ENCODE measurements around the gene RASSF3. TPM values are rescaled to one million over a fixed set of nuclear protein-coding genes. Genes with fewer than 3 reads are reported as not detected.

RASSF3 gene
- polyA plus RNA-seq, 1 donor from 2014 or later: 0.06 TPM

GRCh38 chr12:64678835-64679234, 68.5 kb downstream of the RASSF3 start:
- Histone ChIP-seq H3K9me3 (ENCODE audit: low read length) (no peaks in the 10 kb centered on the region), H3K27ac (ENCODE audit: low read length) (no peak overlapping the region), H3K9ac (ENCODE audit: low read length) (no peak overlapping the region), H3K79me2 (replicated peaks; ENCODE audit: insufficient read depth, low read length) (no peaks in the 10 kb centered on the region), H3K36me3 (ENCODE audit: insufficient read depth, low read length) (no peaks in the 10 kb centered on the region), H4K20me1 (ENCODE audit: insufficient read depth) (no peaks in the 10 kb centered on the region), H3F3A (ENCODE audit: insufficient read depth, low read length, poor library complexity, severe bottlenecking) (no peaks in the 10 kb centered on the region), H3K4me3 (ENCODE audit: low read length) (no peak overlapping the region), H3K27me3 (ENCODE audit: insufficient read depth, low read depth, low read length) (no peaks in the 10 kb centered on the region), H3K4me2 (ENCODE audit: low read length) (no peak overlapping the region), H3K9me2 (ENCODE audit: insufficient read depth, low read length) (no peaks in the 10 kb centered on the region), H2AFZ (ENCODE audit: low read depth, low read length) (no peak overlapping the region)
- no peak for TF ChIP-seq MXI1 (conservative IDR thresholded peaks at IDR 0.05; ENCODE audit: poor library complexity, severe bottlenecking)
- TF ChIP-seq SMC3 (conservative IDR thresholded peaks at IDR 0.05; ENCODE audit: poor library complexity): no peak
- no peak for TF ChIP-seq EP300 (conservative IDR thresholded peaks at IDR 0.05; ENCODE audit: poor library complexity, severe bottlenecking)
- no peak for TF ChIP-seq EZH2 (IDR thresholded peaks at IDR 0.05; ENCODE audit: borderline replicate concordance, insufficient read depth, low read length, poor library complexity, severe bottlenecking)
- TF ChIP-seq RAD21 (conservative IDR thresholded peaks at IDR 0.05): no peak
- TF ChIP-seq REST (IDR thresholded peaks at IDR 0.05; ENCODE audit: borderline replicate concordance): no peak
- no peak for TF ChIP-seq CTCF (IDR thresholded peaks at IDR 0.05; ENCODE audit: poor library complexity, severe bottlenecking)
- TF ChIP-seq TAF1 (IDR thresholded peaks at IDR 0.05; ENCODE audit: low read depth): no peak
- no peak for TF ChIP-seq POLR2AphosphoS5 (IDR thresholded peaks at IDR 0.05)

GRCh38 chr12:64679487-64680001, 69.2 kb downstream of the RASSF3 start:
- H3K9ac ChIP-seq (ENCODE audit: low read length): no peak overlapping the region
- H3K9me3 ChIP-seq (ENCODE audit: low read length): no peaks in the 10 kb centered on the region
- no peaks in the 10 kb centered on the region for H3K36me3 ChIP-seq (ENCODE audit: insufficient read depth, low read length)
- H2AFZ ChIP-seq (ENCODE audit: low read depth, low read length): no peak overlapping the region
- H4K20me1 ChIP-seq (ENCODE audit: insufficient read depth): no peaks in the 10 kb centered on the region
- no peaks in the 10 kb centered on the region for H3K9me2 ChIP-seq (ENCODE audit: insufficient read depth, low read length)
- no peak overlapping the region for H3K27ac ChIP-seq (ENCODE audit: low read length)
- H3F3A ChIP-seq (ENCODE audit: insufficient read depth, low read length, poor library complexity, severe bottlenecking): no peaks in the 10 kb centered on the region
- no peak for TF ChIP-seq TAF1 (IDR thresholded peaks at IDR 0.05; ENCODE audit: low read depth)
- no peak for TF ChIP-seq RAD21 (conservative IDR thresholded peaks at IDR 0.05)
- no peak for TF ChIP-seq MXI1 (conservative IDR thresholded peaks at IDR 0.05; ENCODE audit: poor library complexity, severe bottlenecking)
- no peak for TF ChIP-seq REST (IDR thresholded peaks at IDR 0.05; ENCODE audit: borderline replicate concordance)
- no peak for TF ChIP-seq SMC3 (conservative IDR thresholded peaks at IDR 0.05; ENCODE audit: poor library complexity)
- TF ChIP-seq EZH2 (IDR thresholded peaks at IDR 0.05; ENCODE audit: borderline replicate concordance, insufficient read depth, low read length, poor library complexity, severe bottlenecking): no peak
- no peak for TF ChIP-seq POLR2AphosphoS5 (IDR thresholded peaks at IDR 0.05)
- no peak for TF ChIP-seq EP300 (conservative IDR thresholded peaks at IDR 0.05; ENCODE audit: poor library complexity, severe bottlenecking)
- TF ChIP-seq CTCF (IDR thresholded peaks at IDR 0.05; ENCODE audit: poor library complexity, severe bottlenecking): no peak
- no peak overlapping the region for H3K4me2 ChIP-seq (ENCODE audit: low read length)
- no peak overlapping the region for H3K4me3 ChIP-seq (ENCODE audit: low read length)
- H3K27me3 ChIP-seq (ENCODE audit: insufficient read depth, low read depth, low read length): no peaks in the 10 kb centered on the region
- H3K79me2 ChIP-seq (replicated peaks; ENCODE audit: insufficient read depth, low read length): no peaks in the 10 kb centered on the region

Data from neural cell (in vitro differentiated cells).